Measurements from ENCODE around the gene PDLIM7.

The PDLIM7 gene

DNA sequence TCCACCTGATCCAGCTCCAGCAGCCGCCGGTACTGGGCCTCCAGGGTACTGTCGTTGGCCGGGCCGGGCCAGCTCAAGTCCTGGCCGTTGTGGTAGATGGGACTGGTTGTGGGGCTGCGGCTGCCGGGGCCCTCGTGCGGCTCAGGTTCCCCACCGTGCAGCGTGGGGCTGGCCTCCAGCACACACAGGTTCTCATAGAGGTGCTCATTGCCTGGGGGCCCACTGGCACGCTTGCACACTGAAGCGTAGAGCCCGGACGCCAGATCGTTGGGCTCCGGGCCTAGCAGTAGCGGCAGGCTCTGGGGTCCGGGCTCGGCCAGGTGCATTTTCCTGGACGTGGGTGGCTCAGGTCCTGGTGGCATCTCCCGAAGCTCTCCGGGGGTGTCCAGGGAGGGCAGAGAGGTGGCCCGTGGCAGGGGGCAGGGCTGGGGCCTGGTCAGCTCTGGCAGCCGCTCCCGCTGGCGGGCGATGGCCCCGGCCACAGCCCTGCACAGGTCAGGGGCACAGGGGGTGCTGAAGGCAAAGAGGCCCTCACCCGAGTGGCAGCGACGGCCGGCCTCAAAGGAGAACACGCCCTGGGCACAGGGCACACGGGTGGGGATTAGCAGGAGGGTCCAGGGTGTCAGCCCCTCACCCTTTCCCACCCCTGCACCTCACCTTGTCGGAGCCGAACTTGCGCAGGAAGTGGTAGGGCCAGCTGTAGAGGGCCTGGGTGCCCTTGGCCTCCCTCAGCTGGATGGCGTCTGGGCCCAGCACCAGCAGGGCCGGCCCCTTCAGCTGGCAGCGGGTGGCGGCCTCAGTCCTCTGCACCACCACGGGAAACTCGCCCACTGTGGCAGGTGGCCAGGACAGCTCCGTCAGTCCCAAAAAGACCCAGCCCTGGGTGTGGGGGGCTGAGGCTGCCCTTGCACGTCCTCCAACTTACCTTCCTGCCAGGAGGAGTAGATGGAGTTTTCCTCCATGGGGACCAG lies 7.0 kb upstream of the PDLIM7 start:
- no peak for DNase-seq

- no peak for DNase-seq
Measured at GRCh38 chr5:177503351-177504085, 6.1 kb upstream of the PDLIM7 start.

- DNase-seq, result no peak
Measured at GRCh38 chr5:177502886-177503285, 5.5 kb upstream of the PDLIM7 start.

- DNase-seq, result no peak
Measured at GRCh38 chr5:177501874-177502678, 4.7 kb upstream of the PDLIM7 start.

DNA sequence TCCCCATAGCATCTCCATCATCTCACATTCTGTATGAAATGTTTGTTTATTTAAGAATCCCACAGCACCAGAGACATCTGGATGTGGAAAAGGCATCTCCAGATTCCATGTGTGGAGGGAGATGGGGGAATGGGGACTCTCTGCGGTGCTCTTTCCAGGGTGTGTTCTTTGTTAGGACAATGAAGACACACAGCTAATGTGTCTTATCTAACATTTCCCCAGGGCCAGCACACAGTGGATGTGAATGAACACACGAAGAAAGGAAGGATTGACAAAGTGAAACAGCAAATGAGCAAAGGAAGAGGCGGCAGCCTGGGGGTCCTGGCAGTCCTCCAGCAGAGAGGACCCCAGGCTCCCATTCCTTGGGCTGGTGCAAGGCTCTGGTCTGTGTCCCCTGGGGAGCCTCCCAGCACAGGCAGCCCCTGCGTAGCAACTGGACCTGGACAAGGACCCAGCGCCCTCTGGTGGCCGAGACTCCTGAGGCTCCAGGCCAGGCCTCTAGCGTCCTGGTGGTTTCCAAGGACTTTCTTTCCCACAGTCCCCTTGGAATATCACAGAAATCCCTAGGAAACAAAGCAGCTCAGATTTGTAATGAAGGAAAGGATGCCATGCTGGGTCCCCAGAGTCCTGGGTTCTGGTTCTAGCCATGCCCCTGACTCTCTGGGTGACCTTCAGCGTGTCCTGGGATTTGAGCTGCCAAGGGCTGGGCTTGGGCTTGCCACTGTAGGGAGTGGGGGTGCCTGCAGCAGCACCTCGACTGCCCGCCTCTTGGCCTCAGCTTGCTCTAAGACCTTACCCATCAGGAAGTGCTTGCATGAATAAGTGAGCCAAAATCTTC lies 3.5 kb upstream of the PDLIM7 start:
- peak; percentile 90 for DNase-seq

- DNase-seq, result no peak
Measured at GRCh38 chr5:177499842-177500241, 2.4 kb upstream of the PDLIM7 start.

GRCh38 chr5:177498013-177498787 lies 796 bp upstream of the PDLIM7 start:
- DNase-seq, result peak; percentile 50

DNA sequence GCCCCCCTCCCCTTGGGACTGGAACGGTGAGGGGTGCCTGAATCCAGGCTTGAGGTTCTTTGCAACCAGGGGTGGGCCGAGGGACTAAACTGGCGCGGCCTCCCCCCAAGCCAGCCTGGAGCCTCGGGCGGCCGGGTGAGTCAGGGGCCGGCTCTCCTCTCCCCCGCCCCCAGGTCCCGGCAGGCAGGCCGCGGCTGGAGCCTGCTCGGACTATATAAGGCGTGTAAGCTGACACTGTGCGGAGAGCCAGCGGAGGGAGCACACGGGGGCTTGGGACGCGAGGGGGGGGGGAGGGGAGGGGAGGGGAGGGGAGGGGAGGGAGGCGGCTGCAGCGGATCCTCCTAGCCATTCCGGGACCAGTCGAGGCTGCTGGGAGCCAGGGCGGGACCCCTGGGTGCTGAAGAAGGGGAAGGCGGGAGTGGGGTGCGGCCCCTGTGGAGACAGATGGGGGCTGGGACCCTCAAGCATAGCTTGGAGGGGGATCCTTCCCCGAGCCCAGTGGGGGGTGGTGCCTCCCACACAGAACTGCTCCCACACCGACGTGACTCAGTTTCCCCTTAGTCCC lies 595 bp downstream of the PDLIM7 start:
- DNase-seq, result no peak

DNA sequence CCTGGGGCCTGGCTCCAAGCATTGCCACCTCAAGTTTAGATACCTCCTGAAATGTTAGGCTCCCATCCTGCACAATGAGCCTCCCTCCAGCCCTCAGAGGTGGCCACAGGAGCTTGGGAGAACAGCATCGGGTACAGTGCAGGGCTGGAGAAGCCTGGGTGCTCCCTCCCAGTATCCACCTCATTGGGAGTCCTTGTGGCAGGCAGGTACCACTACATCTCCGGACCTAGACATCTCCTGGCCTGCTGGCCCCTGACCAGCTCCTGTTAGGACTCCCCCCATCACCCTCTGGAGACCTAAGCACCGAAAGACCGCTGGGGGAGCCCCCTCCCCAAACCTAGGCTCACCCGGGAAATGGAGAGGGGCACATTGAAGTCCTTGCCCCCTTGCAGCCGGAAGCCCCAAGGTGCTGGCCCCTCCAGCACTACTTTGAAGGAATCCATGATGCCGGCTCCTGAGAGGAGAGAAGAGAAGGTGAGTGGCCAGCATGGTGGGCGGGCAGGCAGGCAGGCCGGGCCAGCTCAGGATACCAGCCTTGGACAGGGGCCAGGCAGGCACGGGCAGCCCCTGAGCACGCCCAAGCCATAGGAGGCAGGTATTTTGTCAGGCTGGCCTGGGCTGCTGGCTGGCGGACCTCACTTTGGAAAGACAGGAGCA lies 1.2 kb downstream of the PDLIM7 start:
- DNase-seq, result no peak

GRCh38 chr5:177495243-177496060 lies 2.0 kb downstream of the PDLIM7 start:
- DNase-seq, result no peak

DNA sequence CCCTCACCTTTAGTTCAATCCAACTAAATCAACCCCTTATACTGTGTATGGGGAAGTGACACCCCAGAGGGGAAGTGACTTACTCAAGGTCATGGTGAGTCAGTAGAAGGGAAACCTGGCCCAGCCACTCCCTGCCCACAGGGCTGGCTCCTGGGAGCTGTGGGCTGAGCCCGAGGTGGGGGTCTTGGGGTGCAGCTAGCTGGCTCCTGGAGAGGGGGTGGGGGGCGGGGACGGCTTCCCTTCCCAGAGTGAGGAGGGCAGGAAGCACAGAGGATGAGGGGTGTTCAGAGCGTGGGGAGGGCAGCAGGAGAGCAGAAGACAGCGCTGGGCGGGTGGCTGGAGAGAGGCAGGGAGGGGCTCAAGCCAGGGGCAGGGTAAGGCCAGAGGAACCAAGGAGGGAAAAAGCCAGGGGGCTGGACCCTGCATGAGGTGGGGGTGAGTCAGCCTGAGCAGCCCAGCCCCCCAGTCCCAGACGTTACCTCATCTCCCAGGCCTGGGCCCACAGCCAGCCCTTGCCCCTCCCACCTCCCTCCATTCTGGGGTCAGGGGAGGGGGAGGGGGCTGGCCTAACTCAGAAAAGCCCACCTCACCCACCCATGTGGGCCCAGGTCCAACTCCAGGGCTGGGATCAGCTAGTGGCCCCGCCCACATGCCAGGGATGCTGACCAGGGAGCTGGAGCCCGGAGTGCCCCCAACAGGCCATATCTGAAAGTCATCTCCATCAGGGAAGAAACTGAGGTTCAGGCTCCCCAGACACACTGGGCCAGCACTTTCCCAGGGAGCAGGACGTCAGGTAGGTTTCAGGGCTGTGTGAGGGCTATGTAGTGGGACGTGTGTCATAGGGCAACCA lies 2.8 kb downstream of the PDLIM7 start:
- DNase-seq, result peak; percentile 55

- DNase-seq, result no peak
Measured at GRCh38 chr5:177493795-177494345, 3.5 kb downstream of the PDLIM7 start.

DNA sequence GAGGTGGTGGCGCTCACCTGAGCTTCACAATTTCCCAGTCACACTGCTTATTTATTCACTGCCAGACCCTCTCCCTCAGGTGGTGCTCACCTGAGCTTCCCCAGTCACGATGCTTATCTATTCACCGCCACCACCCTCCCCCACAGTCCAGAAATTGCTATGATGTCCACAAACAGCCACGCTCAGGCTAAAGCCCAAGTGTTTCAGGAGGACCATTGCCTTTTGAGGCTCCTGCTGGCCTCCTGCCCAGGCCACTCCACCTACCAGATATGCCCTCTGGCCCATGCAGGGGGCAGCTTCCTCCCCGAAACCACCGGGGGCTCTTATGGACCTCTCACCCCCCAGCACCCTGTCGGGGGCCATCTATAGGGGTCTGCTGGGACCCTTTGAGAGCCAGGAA lies 4.6 kb downstream of the PDLIM7 start:
- DNase-seq, result no peak

GRCh38 chr5:177491983-177492746 lies 5.2 kb downstream of the PDLIM7 start:
- no peak for DNase-seq

- DNase-seq, result peak; percentile 70
Measured at GRCh38 chr5:177491429-177491945, 5.9 kb downstream of the PDLIM7 start.

- no peak for DNase-seq
Measured at GRCh38 chr5:177490992-177491391, 6.4 kb downstream of the PDLIM7 start.

GRCh38 chr5:177490311-177490991 lies 7.0 kb downstream of the PDLIM7 start:
- DNase-seq, result no peak

All from activated CD4-positive, alpha-beta T cell treated with anti-CD3 and anti-CD28 coated beads for 48 hours (primary cell).